ENCODE data around the gene OR1N1.
"Not testable (repeated sequence)": the region's sequence is repeated elsewhere in the genome, so short reads cannot be mapped to it uniquely, and the experiment has no call there.

The OR1N1 gene

DNA sequence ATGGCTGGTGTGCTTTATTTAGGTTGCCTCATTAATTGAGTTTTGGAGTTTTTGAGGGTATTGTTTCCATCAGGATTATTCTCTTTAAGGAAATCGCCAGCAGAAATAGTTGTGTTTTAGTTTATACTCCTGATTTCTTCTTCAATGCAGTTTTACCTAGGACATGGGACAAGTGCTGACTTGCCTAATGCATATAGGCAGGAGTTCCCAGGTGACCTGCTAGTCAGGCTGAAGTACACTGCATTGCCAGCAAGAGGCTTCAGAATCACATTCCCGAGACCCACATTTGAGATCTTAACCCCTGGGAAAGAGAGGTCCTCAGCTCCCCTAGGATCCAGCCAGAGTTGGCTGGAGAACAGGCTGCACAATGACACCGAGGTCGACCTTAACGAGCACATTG is 24.3 kb upstream of the OR1N1 start:
- TF ChIP-seq, protein P1, sequence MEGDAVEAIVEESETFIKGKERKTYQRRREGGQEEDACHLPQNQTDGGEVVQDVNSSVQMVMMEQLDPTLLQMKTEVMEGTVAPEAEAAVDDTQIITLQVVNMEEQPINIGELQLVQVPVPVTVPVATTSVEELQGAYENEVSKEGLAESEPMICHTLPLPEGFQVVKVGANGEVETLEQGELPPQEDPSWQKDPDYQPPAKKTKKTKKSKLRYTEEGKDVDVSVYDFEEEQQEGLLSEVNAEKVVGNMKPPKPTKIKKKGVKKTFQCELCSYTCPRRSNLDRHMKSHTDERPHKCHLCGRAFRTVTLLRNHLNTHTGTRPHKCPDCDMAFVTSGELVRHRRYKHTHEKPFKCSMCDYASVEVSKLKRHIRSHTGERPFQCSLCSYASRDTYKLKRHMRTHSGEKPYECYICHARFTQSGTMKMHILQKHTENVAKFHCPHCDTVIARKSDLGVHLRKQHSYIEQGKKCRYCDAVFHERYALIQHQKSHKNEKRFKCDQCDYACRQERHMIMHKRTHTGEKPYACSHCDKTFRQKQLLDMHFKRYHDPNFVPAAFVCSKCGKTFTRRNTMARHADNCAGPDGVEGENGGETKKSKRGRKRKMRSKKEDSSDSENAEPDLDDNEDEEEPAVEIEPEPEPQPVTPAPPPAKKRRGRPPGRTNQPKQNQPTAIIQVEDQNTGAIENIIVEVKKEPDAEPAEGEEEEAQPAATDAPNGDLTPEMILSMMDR (IDR thresholded peaks at IDR 0.05; ENCODE audit: borderline replicate concordance, control extremely low read depth, extremely low read depth, insufficient read depth, missing control alignments): no peak
- DNase-seq (ENCODE audit: low spot score): no peak
- in situ Hi-C loops (cut with MboI; ENCODE audit: low sequenced_read_pairs, unreplicated experiment): no loop called here

DNA sequence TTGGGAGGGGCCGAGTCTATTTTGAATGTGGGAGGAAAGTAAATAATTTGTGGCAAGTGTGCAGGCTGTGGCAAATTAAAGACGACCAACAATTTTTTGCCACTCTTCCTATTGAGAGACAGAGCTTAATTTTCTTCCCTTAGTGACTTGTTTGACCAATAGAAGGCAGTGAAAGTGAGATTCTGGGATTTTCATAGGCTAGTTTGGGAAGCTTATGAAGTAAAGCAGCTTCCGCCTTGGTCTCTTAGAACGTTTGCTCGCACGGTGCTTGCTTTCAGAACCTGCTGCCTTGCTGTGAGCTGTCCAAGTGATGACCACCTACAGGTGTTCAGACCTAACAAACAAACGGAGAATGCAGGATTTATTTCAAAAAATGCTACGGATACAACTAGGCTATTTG is 19.1 kb upstream of the OR1N1 start:
- TF ChIP-seq, protein P1 (IDR thresholded peaks at IDR 0.05; ENCODE audit: borderline replicate concordance, control extremely low read depth, extremely low read depth, insufficient read depth, missing control alignments): no peak
- in situ Hi-C loops (cut with MboI; ENCODE audit: low sequenced_read_pairs, unreplicated experiment): no loop called here
- DNase-seq (ENCODE audit: low spot score): no peak

DNA sequence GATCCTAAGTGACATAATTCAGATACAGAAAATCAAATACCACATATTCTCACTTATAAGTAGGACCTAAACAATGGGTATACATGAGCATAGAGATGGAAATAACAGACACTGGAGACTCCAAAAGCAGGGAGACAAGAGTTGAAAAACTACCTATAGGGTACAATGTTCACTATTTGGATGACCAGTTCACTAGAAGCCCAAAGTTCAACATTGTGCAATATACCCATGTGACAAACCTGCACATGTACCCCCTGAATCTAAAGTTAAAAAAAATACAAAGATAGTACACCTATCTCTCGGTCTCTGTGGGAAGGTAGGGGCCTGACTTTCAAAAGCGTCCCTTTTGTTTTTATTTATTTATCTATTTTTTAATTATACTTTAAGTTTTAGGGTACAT is 11.7 kb upstream of the OR1N1 start:
- TF ChIP-seq, protein P1 (IDR thresholded peaks at IDR 0.05; ENCODE audit: borderline replicate concordance, control extremely low read depth, extremely low read depth, insufficient read depth, missing control alignments): no peak
- DNase-seq (ENCODE audit: low spot score): no peak
- in situ Hi-C loops (cut with MboI; ENCODE audit: low sequenced_read_pairs, unreplicated experiment): no loop called here

DNA sequence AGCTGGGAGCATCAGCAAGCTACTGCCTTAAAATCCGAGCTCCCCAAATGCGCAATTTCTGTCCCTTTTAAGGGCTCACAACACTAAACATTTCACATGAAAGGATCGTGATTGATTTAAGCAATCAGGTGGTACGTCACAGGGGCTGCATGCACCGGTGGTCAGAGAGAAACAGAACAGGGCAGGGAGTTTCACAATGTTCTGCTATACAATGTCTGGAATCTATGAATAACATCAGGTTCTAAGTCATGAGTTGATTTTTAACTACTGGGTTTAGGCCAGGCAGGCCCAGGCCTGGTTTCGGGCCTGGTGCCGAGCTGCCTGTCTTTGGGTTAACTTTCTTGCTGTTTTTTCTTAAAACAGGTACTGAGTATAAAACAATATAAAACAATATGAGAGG is 10.0 kb upstream of the OR1N1 start:
- in situ Hi-C loops (cut with MboI; ENCODE audit: low sequenced_read_pairs, unreplicated experiment); DNase-seq (ENCODE audit: low spot score): not testable (repeated sequence)

DNA sequence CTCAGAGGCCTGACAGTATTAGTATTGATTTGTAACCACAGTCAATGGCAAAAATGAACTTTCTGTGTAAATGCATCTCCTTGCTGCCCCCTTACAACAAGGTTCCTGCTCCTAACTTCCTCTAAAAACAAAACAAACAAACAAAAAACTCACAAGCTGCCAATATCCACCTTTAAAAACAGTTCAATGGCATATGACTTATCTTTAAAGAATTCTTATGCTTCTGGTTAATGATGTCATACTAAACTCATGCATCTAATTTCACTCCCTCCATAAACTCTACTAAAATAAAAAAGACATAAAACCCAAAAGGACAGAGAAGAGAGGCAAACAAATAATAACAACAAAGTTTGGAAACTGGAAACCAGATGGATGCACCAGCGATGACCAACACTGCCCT is 9.0 kb upstream of the OR1N1 start:
- TF ChIP-seq, protein P1 (IDR thresholded peaks at IDR 0.05; ENCODE audit: borderline replicate concordance, control extremely low read depth, extremely low read depth, insufficient read depth, missing control alignments): no peak
- no peak for DNase-seq (ENCODE audit: low spot score)
- in situ Hi-C loops (cut with MboI; ENCODE audit: low sequenced_read_pairs, unreplicated experiment): no loop called here

DNA sequence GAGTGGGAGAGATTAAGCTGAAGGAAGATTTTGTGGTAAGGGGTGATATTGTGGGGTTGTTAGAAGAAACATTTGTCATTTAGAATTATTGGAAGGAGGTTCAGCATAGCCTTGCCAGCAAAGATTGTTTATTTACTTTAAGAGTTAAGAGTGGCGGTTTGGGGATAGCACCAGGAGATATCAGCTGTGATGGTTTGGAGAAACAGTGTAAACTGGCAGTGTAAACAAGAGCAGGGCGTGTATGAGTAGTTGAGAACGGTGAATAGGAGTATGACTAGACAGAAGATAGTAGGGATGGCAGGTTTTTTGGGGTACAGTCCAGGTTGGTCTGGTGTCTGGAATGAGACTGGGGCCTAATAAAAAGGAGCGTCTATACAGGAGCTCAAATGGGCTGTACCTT is 4.1 kb upstream of the OR1N1 start:
- in situ Hi-C loops (cut with MboI; ENCODE audit: low sequenced_read_pairs, unreplicated experiment); DNase-seq (ENCODE audit: low spot score): not testable (repeated sequence)

DNA sequence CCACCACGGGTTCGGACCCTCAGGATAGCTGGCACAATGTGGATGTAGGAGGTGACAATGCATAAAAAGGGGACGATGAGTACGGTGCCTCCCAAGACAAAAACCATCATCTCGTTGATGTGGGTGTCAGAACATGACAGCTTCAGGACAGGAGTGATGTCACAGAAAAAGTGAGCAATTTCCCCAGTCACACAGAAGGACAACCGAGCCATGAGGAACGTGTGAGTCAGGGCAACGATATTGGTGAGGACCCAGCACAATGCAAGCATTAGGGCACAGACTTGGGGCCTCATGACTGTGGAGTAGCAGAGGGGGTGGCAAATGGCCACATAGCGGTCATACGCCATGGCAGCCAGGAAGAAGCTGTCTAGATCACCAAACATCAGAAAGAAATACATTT is 491 bp downstream of the OR1N1 start:
- in situ Hi-C loops (cut with MboI; ENCODE audit: low sequenced_read_pairs, unreplicated experiment): no loop called here
- DNase-seq (ENCODE audit: low spot score): no peak
- TF ChIP-seq, protein P1 (IDR thresholded peaks at IDR 0.05; ENCODE audit: borderline replicate concordance, control extremely low read depth, extremely low read depth, insufficient read depth, missing control alignments): no peak

DNA sequence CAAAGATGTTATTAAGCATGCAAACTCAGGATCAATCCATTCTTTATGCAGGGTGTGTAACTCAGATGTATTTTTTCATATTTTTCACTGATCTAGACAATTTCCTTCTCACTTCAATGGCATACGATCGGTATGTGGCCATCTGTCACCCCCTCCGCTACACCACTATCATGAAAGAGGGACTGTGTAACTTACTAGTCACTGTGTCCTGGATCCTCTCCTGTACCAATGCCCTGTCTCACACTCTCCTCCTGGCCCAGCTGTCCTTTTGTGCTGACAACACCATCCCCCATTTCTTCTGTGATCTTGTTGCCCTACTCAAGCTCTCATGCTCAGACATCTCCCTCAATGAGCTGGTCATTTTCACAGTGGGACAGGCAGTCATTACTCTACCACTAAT is 7.7 kb downstream of the OR1N1 start:
- no peak for DNase-seq (ENCODE audit: low spot score)
- in situ Hi-C loops (cut with MboI; ENCODE audit: low sequenced_read_pairs, unreplicated experiment): no loop called here
- TF ChIP-seq, protein P1 (IDR thresholded peaks at IDR 0.05; ENCODE audit: borderline replicate concordance, control extremely low read depth, extremely low read depth, insufficient read depth, missing control alignments): no peak

Measured in GM13976 (cell line).